Stimulated activated CD4-positive, alpha-beta T cell treated with anti-CD3 and anti-CD28 coated beads, Interleukin-2, amount 100 ng/mL, for 4 hours (primary cell): ENCODE data around the gene UNKL.

Experiments used
- DNase-seq: peaks from one replicate; pipeline ENCODE4 v3.0.0-alpha.2; 2020; ENCODE audit warnings: low read depth

UNKL gene

GRCh38 chr16:1325673-1326371 is 88.7 kb downstream of the UNKL start:
- DNase-seq = no peak

- DNase-seq = no peak
Observed at GRCh38 chr16:1325261-1325660, 89.2 kb downstream of the UNKL start.

- no peak for DNase-seq
Observed at GRCh38 chr16:1324286-1324826, 90.1 kb downstream of the UNKL start.

GRCh38 chr16:1323296-1324239 is 90.9 kb downstream of the UNKL start:
- no peak for DNase-seq

- no peak for DNase-seq
Observed at GRCh38 chr16:1322407-1322806, 92.1 kb downstream of the UNKL start.

GRCh38 chr16:1320658-1321240 is 93.8 kb downstream of the UNKL start:
- no peak for DNase-seq

GRCh38 chr16:1320097-1320496 is 94.4 kb downstream of the UNKL start:
- DNase-seq = no peak

- DNase-seq = no peak
Observed at GRCh38 chr16:1319041-1319440, 95.5 kb downstream of the UNKL start.

GRCh38 chr16:1318268-1318545 is 96.3 kb downstream of the UNKL start:
- no peak for DNase-seq

GRCh38 chr16:1317479-1318267 is 96.8 kb downstream of the UNKL start:
- DNase-seq = no peak

- no peak for DNase-seq
Observed at GRCh38 chr16:1316033-1316405, 98.5 kb downstream of the UNKL start.

- no peak for DNase-seq
Observed at GRCh38 chr16:1315081-1316032, 99.1 kb downstream of the UNKL start.

GRCh38 chr16:1314399-1315068 is 100.0 kb downstream of the UNKL start:
- DNase-seq = no peak

- no peak for DNase-seq
Observed at GRCh38 chr16:1313721-1314369, 100.7 kb downstream of the UNKL start.
